Endodermal cell (in vitro differentiated cells): Measurements from ENCODE around the gene PFDN1. TPM values are rescaled to one million over a fixed set of nuclear protein-coding genes. Genes with fewer than 3 reads are reported as not detected.
A peak's percentile ranks its signal among the peaks of the same experiment; 100 is the strongest.

Experiments used
- DNase-seq: peaks from one replicate; pipeline ENCODE4 v3.0.0-alpha.2; 2017
- H3K27ac ChIP-seq: 2 replicates; pipeline ENCODE4 v1.5.1; 2013; ENCODE audit warnings: mild to moderate bottlenecking, low read depth, low read length, moderate library complexity
- H3K27me3 ChIP-seq: 2 replicates; pipeline ENCODE4 v1.6.1; 2013; ENCODE audit warnings: mild to moderate bottlenecking, low read length, moderate library complexity; ENCODE audit not compliant: insufficient read depth, control insufficient read depth, poor library complexity, severe bottlenecking
- H3K36me3 ChIP-seq: 2 replicates; pipeline ENCODE4 v1.7.0; 2013; ENCODE audit warnings: mild to moderate bottlenecking, low read length, moderate library complexity; ENCODE audit not compliant: control insufficient read depth, insufficient read depth
- H3K4me1 ChIP-seq: one replicate; pipeline ENCODE4 v1.7.0; 2013; ENCODE audit warnings: low read length; ENCODE audit not compliant: control insufficient read depth, insufficient read depth
- H3K4me3 ChIP-seq: 2 replicates; pipeline ENCODE4 v1.5.1; 2013; ENCODE audit warnings: mild to moderate bottlenecking, low read length, moderate library complexity
- H3K9ac ChIP-seq: 2 replicates; pipeline ENCODE4 v1.6.1; 2013; ENCODE audit warnings: mild to moderate bottlenecking, low read length, moderate library complexity; ENCODE audit not compliant: poor library complexity, severe bottlenecking; ENCODE audit errors: extremely low read depth
- H3K9me3 ChIP-seq: 2 replicates; pipeline ENCODE4 v1.6.1; 2013; ENCODE audit warnings: mild to moderate bottlenecking, low read length, moderate library complexity; ENCODE audit not compliant: control insufficient read depth
- H3K27ac Mint-ChIP-seq: 2 replicates; pipeline ENCODE4 v1.8.0; 2020; ENCODE audit warnings: mixed read lengths
- H3K27me3 Mint-ChIP-seq: 2 replicates; pipeline ENCODE4 v1.8.0; 2021; ENCODE audit warnings: mild to moderate bottlenecking, mixed read lengths; ENCODE audit not compliant: insufficient read depth
- H3K36me3 Mint-ChIP-seq: 2 replicates; pipeline ENCODE4 v1.8.0; 2020; ENCODE audit warnings: low read depth, mixed read lengths
- H3K4me1 Mint-ChIP-seq: 2 replicates; pipeline ENCODE4 v1.8.0; 2020; ENCODE audit warnings: mixed read lengths
- H3K4me3 Mint-ChIP-seq: 2 replicates; pipeline ENCODE4 v1.8.0; 2020; ENCODE audit warnings: mild to moderate bottlenecking, moderate library complexity, mixed read lengths
- H3K9me3 Mint-ChIP-seq: 2 replicates; pipeline ENCODE4 v1.8.0; 2020; ENCODE audit warnings: mild to moderate bottlenecking, mixed read lengths
- CTCF ChIP-seq: fragments of 200-600 bp; sonication (generic); conservative IDR thresholded peaks from 2 replicates; pipeline ENCODE4 v1.5.0; 2021; ENCODE audit warnings: antibody characterized with exemption, mild to moderate bottlenecking
- WGBS, 2 experiments: methylation state at CpG; one replicate each; pipeline versions ENCODE4 v1.1.5 to v1.1.7; 2013; ENCODE audit warnings: missing lambda C conversion rate in 2 of 2, mixed read lengths in 1 of 2; ENCODE audit not compliant: insufficient coverage in 1 of 2, insufficient read length in 1 of 2; 5-methylcytosine and 5-hydroxymethylcytosine counted together
- long read RNA-seq, 4 experiments: library from polyadenylated mRNA in 2 of 4; library from RNA in 1 of 4; library from capped mRNA in 1 of 4; stranded (forward) in 3 of 4; unstranded in 1 of 4; transcript quantifications; one replicate each; pipeline ENCODE4 v2.0.0, GENCODE V29; 2020 to 2021; ENCODE audit warnings: inconsistent platforms in 1 of 4
- polyA plus RNA-seq, 2 experiments: library from polyadenylated mRNA; stranded (reverse); fragments of 50-300 nt; gene quantifications; one replicate each; pipeline ENCODE4 v1.2.3, GENCODE V29; 2013
- total RNA-seq, 2 donors: library from RNA; stranded (reverse); fragmentation: NEBNext Ultra II Directional in 1 of 2; extraction: Animal tissue kit (Norgen Biotek cat#: 25700) in 1 of 2; gene quantifications; 2 replicates in 1 of 2; 3 replicates in 1 of 2; pipeline ENCODE4 v1.2.1, GENCODE V29; 2021

The PFDN1 gene, protein sequence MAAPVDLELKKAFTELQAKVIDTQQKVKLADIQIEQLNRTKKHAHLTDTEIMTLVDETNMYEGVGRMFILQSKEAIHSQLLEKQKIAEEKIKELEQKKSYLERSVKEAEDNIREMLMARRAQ
- total RNA-seq, result 10 to 100 TPM; 62.9 to 64.4 TPM
- 85.4 TPM for polyA plus RNA-seq (2013, experiment 1 of 2)
- 81.5 TPM for polyA plus RNA-seq (2013, experiment 2 of 2)
- long read RNA-seq, experiment 1, transcript PFDN1-201 (4 exons, 1,352 nt), result major isoform, 22 of 48 reads
- long read RNA-seq, experiment 1, partial matches to known transcripts, result 19 of 48 reads
- long read RNA-seq, experiment 1, other reads (novel, unspliced or antisense), result 4 of 48 reads
- long read RNA-seq, experiment 2, transcript PFDN1-201 (4 exons, 1,352 nt), result major isoform, 109 of 118 reads
- long read RNA-seq, experiment 2, partial matches to known transcripts, result 0 of 118 reads
- long read RNA-seq, experiment 2, other reads (novel, unspliced or antisense), result 5 of 118 reads
- long read RNA-seq, experiment 3, transcript PFDN1-201 (4 exons, 1,352 nt), result major isoform, 89 of 110 reads
- long read RNA-seq, experiment 3, transcript PFDN1-202 (3 exons, 787 nt), result minor isoform, 7 of 110 reads
- long read RNA-seq, experiment 3, transcript PFDN1-203 (3 exons, 1,091 nt), result minor isoform, 6 of 110 reads
- long read RNA-seq, experiment 3, partial matches to known transcripts, result 3 of 110 reads
- long read RNA-seq, experiment 3, other reads (novel, unspliced or antisense), result 5 of 110 reads
- long read RNA-seq, experiment 4, transcript PFDN1-203 (3 exons, 1,091 nt), result minor isoform, 17 of 359 reads
- long read RNA-seq, experiment 4, transcript PFDN1-201 (4 exons, 1,352 nt), result major isoform, 330 of 359 reads
- long read RNA-seq, experiment 4, partial matches to known transcripts, result 2 of 359 reads
- long read RNA-seq, experiment 4, other reads (novel, unspliced or antisense), result 9 of 359 reads

GRCh38 chr5:140302786-140303639 lies at the start of gene PFDN1:
Gene PFDN1, minus strand, starts transcription at chr5:140303101. Its CDS starts 28 bp downstream, at chr5:140303073.
- peak within 1 kb of the TSS; percentile 100 for H3K27ac Mint-ChIP-seq
- Histone ChIP-seq H3K36me3 (peaks cover 17% of the 10 kb centered on the region), H3K27me3 (no peaks in the 10 kb centered on the region), H3K9me3 (no peaks in the 10 kb centered on the region), H3K27ac (peak within 1 kb of the TSS; percentile 75), H3K9ac (peak within 1 kb of the TSS; percentile 95), H3K4me1 (peaks cover 3% of the 10 kb centered on the region), H3K4me3 (peak within 1 kb of the TSS; percentile 99)
- H3K4me3 Mint-ChIP-seq, result peak within 1 kb of the TSS; percentile 94
- DNase-seq, result peak; percentile 98
- 3 to 6% methylated on average over 18 to 30 of the region's 30 CpGs for WGBS, 2 experiments
- H3K4me1 Mint-ChIP-seq, result peaks cover 13% of the 10 kb centered on the region
- TF ChIP-seq CTCF, result no peak
- peaks cover 17% of the 10 kb centered on the region for H3K36me3 Mint-ChIP-seq
- H3K9me3 Mint-ChIP-seq, result no peaks in the 10 kb centered on the region
- H3K27me3 Mint-ChIP-seq, result peaks cover 3% of the 10 kb centered on the region

DNA sequence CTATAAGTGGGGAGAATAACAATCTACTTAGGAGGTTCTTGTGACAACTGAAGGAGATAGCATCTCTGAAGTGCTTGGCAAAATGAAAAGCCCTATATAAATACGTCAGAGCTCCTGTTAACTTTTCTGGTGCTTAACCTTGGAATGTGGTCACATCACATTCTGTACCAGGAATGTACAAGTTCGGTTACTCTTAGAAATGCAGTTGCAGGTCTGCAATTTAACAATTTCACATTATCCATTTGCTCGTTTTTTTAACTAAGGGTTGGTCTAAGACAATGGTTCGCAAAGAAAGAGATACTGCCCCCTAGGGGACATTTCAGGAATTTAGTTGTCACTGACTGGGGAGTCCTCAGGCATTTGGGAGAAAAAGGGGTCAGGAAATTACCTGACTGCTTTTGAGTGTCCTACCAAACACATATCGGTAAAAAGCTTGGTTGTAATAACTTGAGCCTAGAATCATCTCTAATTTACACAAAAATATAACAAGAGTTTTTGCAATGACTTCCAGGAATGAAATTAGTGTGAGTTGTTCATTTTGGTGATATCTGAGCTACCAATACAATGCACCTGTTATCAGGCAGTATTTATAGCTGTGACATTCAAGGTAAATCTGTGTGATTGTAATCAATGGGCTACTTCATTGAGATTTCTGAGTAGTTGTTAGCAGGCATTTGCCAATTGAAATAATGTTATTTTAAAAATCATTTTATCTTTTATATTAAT lies 48.9 kb upstream of the PFDN1 start:
- peaks cover 8% of the 10 kb centered on the region for H3K27me3 ChIP-seq

More for the DNA sequence above, 48.9 kb upstream of the PFDN1 start:
- peak; percentile 85 for DNase-seq
- Mint-ChIP-seq H3K4me1 (peaks cover 4% of the 10 kb centered on the region), H3K27ac (no peak overlapping the region), H3K9me3 (no peaks in the 10 kb centered on the region), H3K27me3 (peaks cover 6% of the 10 kb centered on the region), H3K36me3 (no peaks in the 10 kb centered on the region), H3K4me3 (no peak overlapping the region)
- Histone ChIP-seq H3K9me3 (no peaks in the 10 kb centered on the region), H3K36me3 (no peaks in the 10 kb centered on the region), H3K4me3 (no peak overlapping the region), H3K27ac (no peak overlapping the region), H3K9ac (no peak overlapping the region), H3K4me1 (no peaks in the 10 kb centered on the region)
- 23 to 24% methylated on average over 4 of the region's 5 CpGs for WGBS, 2 experiments
- peak; percentile 96 for TF ChIP-seq CTCF
